K562 (cell line): ENCODE results near the gene CCDC33. TPM values are rescaled to one million over a fixed set of nuclear protein-coding genes. Genes with fewer than 3 reads are reported as not detected.

Experiments
- ATAC-seq: fragments of 200-7000 bp; cut with Tn5 transposase; 3 replicates; pipeline ENCODE4 v1.9.1; 2020; ENCODE audit warnings: moderate library complexity
- BruUV-seq: library from RNA; stranded (reverse); fragments of 400-500 nt; replicated peaks from 2 replicates; lab custom pipeline; 2021; lab: Mats Ljungman, UMichigan
- CTCF ChIA-PET: fragments of 300-600 bp; formaldehyde crosslinking; extraction: SDS; loops from one replicate; lab custom pipeline; 2021; ENCODE audit warnings: low intra/inter-chr PET ratio; lab: Yijun Ruan, JAX
- POLR2A ChIA-PET: fragments of 300-600, 350-650 bp; sonication (Branson Sonifier 250); formaldehyde crosslinking; extraction: SDS; loops from one replicate; lab custom pipeline; 2021; ENCODE audit warnings: antibody characterized with exemption, inconsistent platforms; lab: Yijun Ruan, JAX
- DNase-seq, 4 experiments: peaks; one replicate each; pipeline versions ENCODE4 v3.0.0 to v3.0.0-alpha.2; 2011 to 2018; ENCODE audit warnings: low spot score in 3 of 4, mixed read lengths in 3 of 4; ENCODE audit errors: extremely low read depth in 1 of 4
- FAIRE-seq: peaks from 2 replicates; lab custom pipeline; 2011; peaks lifted over from hg19 to GRCh38; lab: Jason Lieb, UNC
- H2AFZ ChIP-seq: 2 replicates; pipeline ENCODE4 v1.6.0; 2011; ENCODE audit warnings: low read depth, low read length, control low read depth, inconsistent platforms
- H3K27ac ChIP-seq: fragments of 200-600 bp; 3 replicates; pipeline ENCODE4 v1.8.0; 2011; ENCODE audit warnings: low read depth, mild to moderate bottlenecking, control low read depth, inconsistent platforms, low read length, moderate library complexity, mixed read lengths; ENCODE audit errors: extremely low read depth
- H3K27me3 ChIP-seq, 2 experiments: fragments of 300-600 bp in 1 of 2; 2 replicates in 1 of 2; 3 replicates in 1 of 2; pipeline versions ENCODE4 v1.6.0 to v1.8.0; 2011; ENCODE audit warnings: inconsistent platforms in 2 of 2, low read length in 2 of 2, mild to moderate bottlenecking in 1 of 2, mixed read lengths in 1 of 2, moderate library complexity in 1 of 2; ENCODE audit not compliant: control insufficient read depth in 2 of 2, insufficient read depth in 2 of 2
- H3K36me3 ChIP-seq: fragments of 300-600 bp; 3 replicates; pipeline ENCODE4 v1.8.0; 2011; ENCODE audit warnings: mild to moderate bottlenecking, low read length, inconsistent platforms; ENCODE audit not compliant: control insufficient read depth, insufficient read depth
- H3K4me1 ChIP-seq, 2 experiments: fragments of 200-600 bp in 1 of 2; replicated peaks in 1 of 2; 2 replicates in 1 of 2; 3 replicates in 1 of 2; pipeline versions ENCODE4 v1.5.1 to v1.8.0; 2011; ENCODE audit warnings: inconsistent platforms in 2 of 2, low read length in 2 of 2, mild to moderate bottlenecking in 1 of 2, mixed read lengths in 1 of 2, moderate library complexity in 1 of 2; ENCODE audit not compliant: control insufficient read depth in 2 of 2, insufficient read depth in 2 of 2
- H3K4me2 ChIP-seq: 2 replicates; pipeline ENCODE4 v1.6.1; 2011; ENCODE audit warnings: low read length, control low read depth, inconsistent platforms, mixed read lengths; ENCODE audit not compliant: insufficient read depth
- H3K4me3 ChIP-seq: fragments of 200-600 bp; sonication (generic), shearing (Covaris generic); 2 replicates; pipeline ENCODE4 v1.5.1; 2016; ENCODE audit warnings: control low read depth, inconsistent platforms
- H3K79me2 ChIP-seq: fragments of 200-600 bp; 3 replicates; pipeline ENCODE4 v1.8.0; 2011; ENCODE audit warnings: low read length, inconsistent platforms; ENCODE audit not compliant: control insufficient read depth, insufficient read depth
- H3K9ac ChIP-seq, 2 experiments: 2 replicates each; pipeline versions ENCODE4 v1.6.0 to v1.6.1; 2011; ENCODE audit warnings: low read depth in 2 of 2, low read length in 2 of 2, control low read depth in 1 of 2, inconsistent platforms in 1 of 2, mild to moderate bottlenecking in 1 of 2, mixed read lengths in 1 of 2; ENCODE audit not compliant: insufficient read depth in 1 of 2
- H3K9me1 ChIP-seq: one replicate; pipeline ENCODE4 v1.6.0; 2011; ENCODE audit warnings: inconsistent platforms, mild to moderate bottlenecking, low read length, moderate library complexity; ENCODE audit not compliant: control insufficient read depth, insufficient read depth
- H3K9me3 ChIP-seq: replicated peaks from 2 replicates; pipeline ENCODE4 v1.5.1; 2011; ENCODE audit warnings: low read depth, low read length, inconsistent platforms; ENCODE audit not compliant: control insufficient read depth, insufficient read depth
- H4K20me1 ChIP-seq: replicated peaks from 2 replicates; pipeline ENCODE4 v1.6.1; 2011; ENCODE audit warnings: low read length, inconsistent platforms, mixed read lengths; ENCODE audit not compliant: control insufficient read depth, insufficient read depth
- FOXP1 ChIP-seq: sonication (generic); formaldehyde crosslinking; IDR thresholded peaks from 2 replicates; pipeline ENCODE4 v1.8.0; 2022; ENCODE audit warnings: mild to moderate bottlenecking, missing genetic modification reagents
- SAFB2 ChIP-seq: fragments of 200-400 bp; formaldehyde crosslinking; IDR thresholded peaks from 2 replicates; pipeline ENCODE4 v1.6.1; 2018; ENCODE audit warnings: borderline replicate concordance, low read length, low read depth, moderate library complexity; ENCODE audit not compliant: severe bottlenecking
- SNRNP70 ChIP-seq: fragments of 200-400 bp; formaldehyde crosslinking; optimal IDR thresholded peaks from 2 replicates; pipeline ENCODE3; 2017; ENCODE audit warnings: low read depth, low read length
- TEAD4 ChIP-seq, 2 experiments: sonication (generic) in 1 of 2; formaldehyde crosslinking in 1 of 2; IDR thresholded peaks; 2 replicates each; pipeline versions ENCODE4 v1.6.1 to v1.8.0; 2012 to 2022; ENCODE audit warnings: borderline replicate concordance in 1 of 2, inconsistent platforms in 1 of 2, low read length in 1 of 2, mild to moderate bottlenecking in 1 of 2, missing genetic modification reagents in 1 of 2
- WGBS: fragments of 100-300 bp; shearing (Covaris generic); methylation state at CpG from one replicate; pipeline ENCODE4 v1.1.6; 2016; ENCODE audit warnings: low coverage, mixed read lengths; ENCODE audit not compliant: insufficient coverage; ENCODE audit errors: missing lambda C conversion rate; 5-methylcytosine and 5-hydroxymethylcytosine counted together
- in situ Hi-C: fragments of 300-500 bp; cut with MboI; formaldehyde crosslinking; loops from 4 replicates; pipeline ENCODE4 v1.15.0; 2018; ENCODE audit warnings: inconsistent platforms, mixed read lengths
- intact Hi-C: fragments of 100-400 bp; cut with micrococcal nuclease; formaldehyde crosslinking; loops from 2 replicates; pipeline ENCODE4 v1.14.2; 2022
- polyA plus RNA-seq, 8 experiments: library from polyadenylated mRNA; depleted of rRNA in 4 of 8; stranded (reverse) in 5 of 8; unstranded in 3 of 8; fragments of >200 nt; fragmentation: Nextera tagmentation in 2 of 8; fragmentation: Illumina TruSeq in 1 of 8; extraction: Ambion mirVana in 2 of 8; extraction: Trizol in 1 of 8; gene quantifications; 2 replicates each; pipeline versions ENCODE4 v1.2.1 to v1.2.3, GENCODE V29; 2011 to 2014; ENCODE audit warnings: inconsistent platforms in 1 of 8, missing spikeins in 1 of 8
- total RNA-seq, 7 experiments: library from RNA; depleted of rRNA in 6 of 7; stranded (reverse); fragments of >200 nt in 6 of 7; fragmentation: Illumina TruSeq in 2 of 7; extraction: Trizol in 2 of 7; gene quantifications; 2 replicates each; pipeline versions ENCODE4 v1.2.1 to v1.2.3, GENCODE V29; 2011 to 2021; ENCODE audit warnings: low replicate concordance in 1 of 7
- TF ChIP-seq, protein P1 (sequence below): fragments of 450-650 bp; formaldehyde crosslinking; IDR thresholded peaks from 2 replicates; pipeline ENCODE4 v1.4.0; 2020; ENCODE audit warnings: mild to moderate bottlenecking, moderate library complexity

CCDC33 gene
- total and polyA plus RNA-seq, 9 of the 15 experiments (the other 6 are each of a cell fraction or from before 2014, with no cell fraction given): 0.08 to 1.1 (median 0.15) TPM; not detected in 4

DNA sequence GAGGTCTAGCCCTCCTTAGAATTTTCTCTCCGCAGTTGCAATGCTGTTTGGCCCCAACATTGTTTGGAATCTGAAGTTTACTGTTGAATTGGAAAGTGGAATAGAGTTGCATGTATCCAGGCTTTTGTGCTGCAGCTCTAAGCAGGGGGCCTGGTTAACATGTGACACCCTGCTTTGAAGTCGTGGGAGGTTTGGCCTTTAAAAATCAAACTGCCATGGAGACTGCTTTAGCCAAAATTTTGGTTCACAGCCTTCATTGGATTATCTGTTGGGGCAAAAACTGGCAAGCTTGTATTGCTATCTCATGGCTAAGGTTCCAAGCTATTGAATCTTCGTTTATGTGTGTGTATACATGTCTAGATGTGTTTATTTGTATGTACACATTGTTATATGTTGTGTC is 115.5 kb downstream of the CCDC33 start:
- H3K9me1 ChIP-seq: no peaks in the 10 kb centered on the region
- H3K9me3 ChIP-seq: no peaks in the 10 kb centered on the region
- POLR2A ChIA-PET: no interaction called here
- 3% methylated on average over 3 of the region's 3 CpGs for WGBS
- no peak for FAIRE-seq
- intact Hi-C loops: no loop called here
- H2AFZ ChIP-seq: no peak overlapping the region
- no peaks in the 10 kb centered on the region for H4K20me1 ChIP-seq
- H3K36me3 ChIP-seq: no peaks in the 10 kb centered on the region
- CTCF ChIA-PET: no interaction called here
- TF ChIP-seq SAFB2 (no peak), FOXP1 (CRISPR knock-in tag) (no peak), SNRNP70 (no peak), TEAD4 (IDR thresholded peaks at IDR 0.05; ENCODE audit: low read length) (no peak), TEAD4 (CRISPR knock-in tag; IDR thresholded peaks at IDR 0.05; ENCODE audit: borderline replicate concordance) (no peak)
- TF ChIP-seq, protein P1, sequence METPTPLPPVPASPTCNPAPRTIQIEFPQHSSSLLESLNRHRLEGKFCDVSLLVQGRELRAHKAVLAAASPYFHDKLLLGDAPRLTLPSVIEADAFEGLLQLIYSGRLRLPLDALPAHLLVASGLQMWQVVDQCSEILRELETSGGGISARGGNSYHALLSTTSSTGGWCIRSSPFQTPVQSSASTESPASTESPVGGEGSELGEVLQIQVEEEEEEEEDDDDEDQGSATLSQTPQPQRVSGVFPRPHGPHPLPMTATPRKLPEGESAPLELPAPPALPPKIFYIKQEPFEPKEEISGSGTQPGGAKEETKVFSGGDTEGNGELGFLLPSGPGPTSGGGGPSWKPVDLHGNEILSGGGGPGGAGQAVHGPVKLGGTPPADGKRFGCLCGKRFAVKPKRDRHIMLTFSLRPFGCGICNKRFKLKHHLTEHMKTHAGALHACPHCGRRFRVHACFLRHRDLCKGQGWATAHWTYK: no peak
- DNase-seq: no peak
- peaks cover 6 to 16% of the 10 kb centered on the region in 2 experiments; a peak in 4 of 5 replicates for H3K27me3 ChIP-seq
- H3K9ac ChIP-seq: no peak overlapping the region
- no peak overlapping the region for H3K4me3 ChIP-seq
- no peak for ATAC-seq
- no peaks in the 10 kb centered on the region for H3K4me1 ChIP-seq
- in situ Hi-C loops: no loop called here
- H3K79me2 ChIP-seq: no peaks in the 10 kb centered on the region
- BruUV-seq: no TSS peak
- no peak overlapping the region for H3K27ac ChIP-seq
- H3K4me2 ChIP-seq: no peak overlapping the region
